Esophagus squamous epithelium (tissue), 5 donors: ENCODE measurements around the gene CRACDL. TPM values are rescaled to one million over a fixed set of nuclear protein-coding genes. Genes with fewer than 3 reads are reported as not detected.

Experiments used
- DNase-seq: peaks from one replicate; lab custom pipeline; 2025; lab: John Stamatoyannopoulos, UW
- H3K27ac ChIP-seq, 4 donors: fragments of 200-600 bp; sonication (generic); one replicate each; pipeline ENCODE4 v1.5.1; 2016 to 2019; ENCODE audit warnings: mild to moderate bottlenecking in 1 of 4
- H3K27me3 ChIP-seq, 4 donors: fragments of 200-600 bp; sonication (generic); 1 replicate in 3 of 4; 2 replicates in 1 of 4; pipeline versions ENCODE4 v1.5.1 to v1.6.0; 2017 to 2021; ENCODE audit warnings: antibody characterized with exemption in 1 of 4
- H3K36me3 ChIP-seq, 3 donors: fragments of 200-600 bp; sonication (generic); one replicate each; pipeline ENCODE4 v1.5.1; 2016 to 2019
- H3K4me1 ChIP-seq, 3 donors: fragments of 200-600 bp; sonication (generic); one replicate each; pipeline ENCODE4 v1.5.1; 2017 to 2019
- H3K4me3 ChIP-seq, 4 donors: fragments of 200-600 bp; sonication (generic); 1 replicate in 3 of 4; 2 replicates in 1 of 4; pipeline ENCODE4 v1.5.1; 2016 to 2019; ENCODE audit warnings: mild to moderate bottlenecking in 2 of 4, moderate library complexity in 1 of 4
- H3K9me3 ChIP-seq, 3 donors: fragments of 200-600 bp; sonication (generic); one replicate each; pipeline ENCODE4 v1.5.1; 2016 to 2019
- POLR2A ChIP-seq, 4 donors: fragments of 450-650 bp; IDR thresholded peaks; one replicate each; pipeline ENCODE4 v1.6.1; 2017; ENCODE audit warnings: antibody characterized with exemption in 4 of 4, mild to moderate bottlenecking in 4 of 4, moderate library complexity in 3 of 4
- WGBS, 2 donors: methylation state at CpG; one replicate each; pipeline ENCODE4 v1.1.5; 2018; 5-methylcytosine and 5-hydroxymethylcytosine counted together
- intact Hi-C: fragments of 100-400 bp; cut with DNase I; formaldehyde crosslinking; loops from one replicate; pipeline ENCODE4 v1.15.0; 2022
- total RNA-seq, 4 donors: library from RNA; depleted of rRNA; stranded (reverse); fragments of >200 nt; gene quantifications; one replicate each; pipeline ENCODE4 v1.1.0, GENCODE V29; 2016
- TF ChIP-seq, protein P1 (sequence below), 6 experiments: fragments of 450-650 bp in 4 of 6; fragments of 200-600 bp in 2 of 6; sonication (generic) in 2 of 6; IDR thresholded peaks; one replicate each; pipeline ENCODE4 v1.5.1; 2016 to 2019; ENCODE audit warnings: antibody characterized with exemption in 6 of 6, mild to moderate bottlenecking in 4 of 6, moderate library complexity in 4 of 6
- donor health status: DM: yes; HTN: yes; CAD: no.

CRACDL gene
- total RNA-seq, 4 donors from 2014 or later, result 6.5 to 33.6 (median 9.7) TPM

GRCh38 chr2:98875081-98875728 lies 60.8 kb downstream of the CRACDL start:
- Histone ChIP-seq H3K4me3 (no peak overlapping the region), H3K4me1 (peaks cover 3 to 31% (median 4%) of the 10 kb centered on the region in 3 donors), H3K36me3 (no peaks in the 10 kb centered on the region), H3K27ac (no peak overlapping the region), H3K9me3 (no peaks in the 10 kb centered on the region), H3K27me3 (no peaks in the 10 kb centered on the region)
- DNase-seq, result no peak
- TF ChIP-seq, protein P1, sequence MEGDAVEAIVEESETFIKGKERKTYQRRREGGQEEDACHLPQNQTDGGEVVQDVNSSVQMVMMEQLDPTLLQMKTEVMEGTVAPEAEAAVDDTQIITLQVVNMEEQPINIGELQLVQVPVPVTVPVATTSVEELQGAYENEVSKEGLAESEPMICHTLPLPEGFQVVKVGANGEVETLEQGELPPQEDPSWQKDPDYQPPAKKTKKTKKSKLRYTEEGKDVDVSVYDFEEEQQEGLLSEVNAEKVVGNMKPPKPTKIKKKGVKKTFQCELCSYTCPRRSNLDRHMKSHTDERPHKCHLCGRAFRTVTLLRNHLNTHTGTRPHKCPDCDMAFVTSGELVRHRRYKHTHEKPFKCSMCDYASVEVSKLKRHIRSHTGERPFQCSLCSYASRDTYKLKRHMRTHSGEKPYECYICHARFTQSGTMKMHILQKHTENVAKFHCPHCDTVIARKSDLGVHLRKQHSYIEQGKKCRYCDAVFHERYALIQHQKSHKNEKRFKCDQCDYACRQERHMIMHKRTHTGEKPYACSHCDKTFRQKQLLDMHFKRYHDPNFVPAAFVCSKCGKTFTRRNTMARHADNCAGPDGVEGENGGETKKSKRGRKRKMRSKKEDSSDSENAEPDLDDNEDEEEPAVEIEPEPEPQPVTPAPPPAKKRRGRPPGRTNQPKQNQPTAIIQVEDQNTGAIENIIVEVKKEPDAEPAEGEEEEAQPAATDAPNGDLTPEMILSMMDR (IDR thresholded peaks at IDR 0.05), result no peak
- TF ChIP-seq POLR2A (IDR thresholded peaks at IDR 0.05), result no peak
- 74 to 78% methylated on average over 10 to 12 of the region's 14 CpGs for WGBS, 2 donors
- intact Hi-C loops, result no loop called here

- Histone ChIP-seq H3K9me3 (no peaks in the 10 kb centered on the region), H3K4me3 (no peak overlapping the region), H3K36me3 (no peaks in the 10 kb centered on the region), H3K27ac (no peak overlapping the region), H3K27me3 (no peaks in the 10 kb centered on the region), H3K4me1 (peaks cover 4 to 37% (median 9%) of the 10 kb centered on the region in 3 donors)
- no peak for DNase-seq
- WGBS, 2 donors, result 73 to 74% methylated on average over 5 of the region's 11 CpGs
- TF ChIP-seq, protein P1 (IDR thresholded peaks at IDR 0.05), result no peak
- TF ChIP-seq POLR2A (IDR thresholded peaks at IDR 0.05), result no peak
- intact Hi-C loops, result no loop called here
Measured at GRCh38 chr2:98874186-98874689, 61.8 kb downstream of the CRACDL start.

DNA sequence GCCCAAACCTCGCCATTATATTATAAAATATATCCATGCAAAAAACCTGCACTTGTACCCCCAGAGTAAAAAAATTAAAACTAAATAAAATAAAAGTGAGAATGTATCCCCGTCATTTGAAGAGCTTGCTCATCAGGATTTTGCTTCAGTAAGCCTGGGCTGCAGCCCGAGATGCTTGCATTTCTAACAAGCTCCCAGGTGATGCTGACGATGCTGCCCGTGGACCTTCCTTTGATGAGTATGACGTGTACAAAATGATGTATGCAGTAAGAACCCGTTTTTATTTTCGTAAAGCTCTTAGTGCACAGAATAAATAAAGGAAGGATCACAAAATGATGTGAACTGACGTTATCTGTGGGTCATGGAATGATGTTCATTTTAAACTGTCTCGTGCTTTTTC lies 63.5 kb downstream of the CRACDL start:
- Histone ChIP-seq H3K36me3 (no peaks in the 10 kb centered on the region), H3K4me1 (peaks cover 9 to 53% (median 11%) of the 10 kb centered on the region in 3 donors), H3K9me3 (no peaks in the 10 kb centered on the region), H3K4me3 (no peak overlapping the region), H3K27ac (no peak overlapping the region), H3K27me3 (no peaks in the 10 kb centered on the region)
- WGBS, 2 donors, result 86 to 88% methylated on average over 10 of the region's 10 CpGs
- intact Hi-C loops, result no loop called here
- DNase-seq, result no peak
- TF ChIP-seq, protein P1 (IDR thresholded peaks at IDR 0.05), result no peak
- no peak for TF ChIP-seq POLR2A (IDR thresholded peaks at IDR 0.05)

DNA sequence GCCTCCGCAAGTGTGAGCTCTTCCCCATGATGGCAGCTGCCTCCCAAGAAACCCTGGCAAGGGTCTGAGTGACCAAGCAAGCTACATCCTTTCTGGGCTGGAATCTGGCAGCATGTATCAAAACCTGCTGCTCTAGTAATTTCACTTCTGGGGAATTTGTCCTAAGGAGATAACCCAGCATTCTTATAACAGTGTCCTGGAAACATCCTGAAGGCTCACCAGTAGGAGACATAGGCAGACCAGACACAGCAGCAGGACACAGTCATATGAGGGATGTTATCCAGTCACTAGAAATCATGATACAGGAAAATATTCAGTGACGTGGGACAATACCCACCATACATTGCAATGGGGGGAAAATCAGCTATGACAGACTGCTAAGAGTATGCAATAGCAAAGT lies 64.5 kb downstream of the CRACDL start:
- intact Hi-C loops, result no loop called here
- Histone ChIP-seq H3K4me1 (peaks cover 9 to 63% (median 11%) of the 10 kb centered on the region in 3 donors), H3K36me3 (no peaks in the 10 kb centered on the region), H3K4me3 (no peak overlapping the region), H3K27ac (no peak overlapping the region), H3K27me3 (no peaks in the 10 kb centered on the region), H3K9me3 (no peaks in the 10 kb centered on the region)
- DNase-seq, result no peak
- 97 to 100% methylated on average over 2 of the region's 2 CpGs for WGBS, 2 donors
- no peak for TF ChIP-seq POLR2A (IDR thresholded peaks at IDR 0.05)
- TF ChIP-seq, protein P1 (IDR thresholded peaks at IDR 0.05), result no peak

- intact Hi-C loops, result no loop called here
- WGBS, 2 donors, result 83 to 91% methylated on average over 9 to 10 of the region's 15 CpGs
Measured at GRCh38 chr2:98870516-98871158, 65.4 kb downstream of the CRACDL start.

More at GRCh38 chr2:98870516-98871158, 65.4 kb downstream of the CRACDL start:
- Histone ChIP-seq H3K9me3 (no peaks in the 10 kb centered on the region), H3K27me3 (no peaks in the 10 kb centered on the region), H3K36me3 (no peaks in the 10 kb centered on the region), H3K4me1 (peaks cover 9 to 72% (median 11%) of the 10 kb centered on the region in 3 donors), H3K27ac (peak overlapping the region; percentile 25 to 95 (median 81)), H3K4me3 (no peak overlapping the region)
- DNase-seq, result no peak
- TF ChIP-seq POLR2A (IDR thresholded peaks at IDR 0.05), result no peak
- TF ChIP-seq, protein P1 (IDR thresholded peaks at IDR 0.05), result no peak
